ENCODE measurements around the gene NEURL1. TPM values are rescaled to one million over a fixed set of nuclear protein-coding genes. Genes with fewer than 3 reads are reported as not detected.

Gene NEURL1
- total and polyA plus RNA-seq, 2 donors (not counting 1 experiment from before 2014, with no cell fraction given) = 0.30 to 0.57 TPM

Other genes starting within 250 kb of the NEURL1 start
- not detected in 2 replicates for gene RPEL1, start 247.8 kb upstream of the NEURL1 start, total RNA-seq
- gene RPEL1, start 247.8 kb upstream of the NEURL1 start, polyA plus RNA-seq = not detected in 2 replicates
- gene INA, start 216.6 kb upstream of the NEURL1 start, total RNA-seq = not detected in 2 replicates
- gene INA, start 216.6 kb upstream of the NEURL1 start, polyA plus RNA-seq = 0.03 TPM in 1 of 2 replicates, not detected in the other
- 7.4 and 8.9 TPM in 2 replicates for gene PCGF6, start 142.6 kb upstream of the NEURL1 start, total RNA-seq
- 3.5 and 4.6 TPM in 2 replicates for gene PCGF6, start 142.6 kb upstream of the NEURL1 start, polyA plus RNA-seq
- 5.5 and 6.5 TPM in 2 replicates for gene TAF5, start 125.7 kb upstream of the NEURL1 start, total RNA-seq
- gene TAF5, start 125.7 kb upstream of the NEURL1 start, polyA plus RNA-seq = 2.4 and 3.8 TPM in 2 replicates
- 96.6 and 107 TPM in 2 replicates for gene ATP5MK, start 97.2 kb upstream of the NEURL1 start, total RNA-seq
- 99.9 and 134 TPM in 2 replicates for gene ATP5MK, start 97.2 kb upstream of the NEURL1 start, polyA plus RNA-seq
- gene PDCD11, start 97.1 kb upstream of the NEURL1 start, total RNA-seq = 36.4 and 42.3 TPM in 2 replicates
- gene PDCD11, start 97.1 kb upstream of the NEURL1 start, polyA plus RNA-seq = 15.9 and 17.9 TPM in 2 replicates
- gene CALHM2, start 41.3 kb upstream of the NEURL1 start, total RNA-seq = 42.8 and 46.2 TPM in 2 replicates
- gene CALHM2, start 41.3 kb upstream of the NEURL1 start, polyA plus RNA-seq = 3.4 and 16.3 TPM in 2 replicates
- 0.34 and 0.41 TPM in 2 replicates for gene CALHM1, start 34.8 kb upstream of the NEURL1 start, total RNA-seq
- gene CALHM1, start 34.8 kb upstream of the NEURL1 start, polyA plus RNA-seq = 0.06 and 0.16 TPM in 2 replicates
- gene CALHM3, start 14.5 kb upstream of the NEURL1 start, total RNA-seq = not detected in 2 replicates
- gene CALHM3, start 14.5 kb upstream of the NEURL1 start, polyA plus RNA-seq = not detected in 2 replicates